Naive B cell (primary cell): ENCODE data around the gene NFAT5. TPM values are rescaled to one million over a fixed set of nuclear protein-coding genes. Genes with fewer than 3 reads are reported as not detected.
"Not testable (repeated sequence)": the region's sequence is repeated elsewhere in the genome, so short reads cannot be mapped to it uniquely, and the experiment has no call there.

Source experiments
- ATAC-seq, 2 donors: fragments of 150-1000 bp; cut with Tn5 transposase; 2 replicates each; pipeline ENCODE4 v1.10.0; 2021; ENCODE audit warnings: low read depth in 2 of 2, mild to moderate bottlenecking in 2 of 2, moderate library complexity in 2 of 2
- DNase-seq: peaks from one replicate; pipeline ENCODE4 v3.0.0; 2022
- H3K27ac Mint-ChIP-seq, 6 donors: one replicate each; pipeline ENCODE4 v1.8.0; 2020 to 2022; ENCODE audit warnings: mild to moderate bottlenecking in 6 of 6, mixed read lengths in 6 of 6, moderate library complexity in 5 of 6, inconsistent platforms in 2 of 6
- H3K27me3 Mint-ChIP-seq, 3 donors: one replicate each; pipeline ENCODE4 v1.8.0; 2021 to 2022; ENCODE audit warnings: mixed read lengths in 3 of 3, mild to moderate bottlenecking in 1 of 3
- H3K36me3 Mint-ChIP-seq, 2 donors: one replicate each; pipeline ENCODE4 v1.8.0; 2020 to 2022; ENCODE audit warnings: mixed read lengths in 2 of 2, inconsistent platforms in 1 of 2, mild to moderate bottlenecking in 1 of 2
- H3K4me1 Mint-ChIP-seq, 3 donors: one replicate each; pipeline ENCODE4 v1.8.0; 2020 to 2022; ENCODE audit warnings: mixed read lengths in 3 of 3, inconsistent platforms in 1 of 3, mild to moderate bottlenecking in 1 of 3, moderate library complexity in 1 of 3
- H3K4me3 Mint-ChIP-seq, 8 donors: one replicate each; pipeline ENCODE4 v1.8.0; 2020 to 2022; ENCODE audit warnings: mild to moderate bottlenecking in 8 of 8, mixed read lengths in 8 of 8, moderate library complexity in 8 of 8, inconsistent platforms in 2 of 8
- H3K9me3 Mint-ChIP-seq, 7 donors: one replicate each; pipeline ENCODE4 v1.8.0; 2020 to 2022; ENCODE audit warnings: mixed read lengths in 7 of 7, mild to moderate bottlenecking in 5 of 7, inconsistent platforms in 2 of 7, moderate library complexity in 1 of 7
- polyA plus RNA-seq, 6 donors: library from polyadenylated mRNA; unstranded; fragments of 300-500 nt; fragmentation: Illumina TruSeq; gene quantifications; one replicate each; pipeline ENCODE4 v1.2.3, GENCODE V29; 2021; ENCODE audit warnings: low read depth in 6 of 6

The NFAT5 gene
- polyA plus RNA-seq, 6 donors from 2014 or later = 0.54 to 12.4 (median 9.0) TPM

GRCh38 chr16:69718111-69718764 is 152.5 kb downstream of the NFAT5 start:
- no peaks in the 10 kb centered on the region for H3K27me3 Mint-ChIP-seq
- no peak overlapping the region for H3K4me3 Mint-ChIP-seq
- peaks cover 0 to 2% (median 0%) of the 10 kb centered on the region in 7 donors for H3K9me3 Mint-ChIP-seq
- no peaks in the 10 kb centered on the region for H3K36me3 Mint-ChIP-seq
- H3K27ac Mint-ChIP-seq = peak overlapping the region in 2 of 6 donors; percentile 56 to 63
- DNase-seq (no peak), ATAC-seq (no peak)
- H3K4me1 Mint-ChIP-seq = peaks cover 0 to 2% (median 0%) of the 10 kb centered on the region in 3 donors

GRCh38 chr16:69720822-69721430 is 155.2 kb downstream of the NFAT5 start:
- no peak for ATAC-seq
- H3K27ac Mint-ChIP-seq = peak overlapping the region in 1 of 6 donors; percentile 20
- no peak for DNase-seq
- peaks cover 0 to 2% (median 0%) of the 10 kb centered on the region in 7 donors for H3K9me3 Mint-ChIP-seq
- peaks cover 0 to 6% (median 2%) of the 10 kb centered on the region in 3 donors for H3K4me1 Mint-ChIP-seq
- peak overlapping the region in 1 of 8 donors; percentile 35 for H3K4me3 Mint-ChIP-seq
- no peaks in the 10 kb centered on the region for H3K36me3 Mint-ChIP-seq
- no peaks in the 10 kb centered on the region for H3K27me3 Mint-ChIP-seq

- no peaks in the 10 kb centered on the region for H3K36me3 Mint-ChIP-seq
- no peaks in the 10 kb centered on the region for H3K27me3 Mint-ChIP-seq
- no peak for ATAC-seq
- peaks cover 0 to 2% (median 0%) of the 10 kb centered on the region in 7 donors for H3K9me3 Mint-ChIP-seq
- no peak overlapping the region for H3K4me3 Mint-ChIP-seq
- H3K4me1 Mint-ChIP-seq = peaks cover 4 to 12% (median 8%) of the 10 kb centered on the region in 3 donors
- H3K27ac Mint-ChIP-seq = peak overlapping the region in 1 of 6 donors; percentile 59
- no peak for DNase-seq
Observed at GRCh38 chr16:69721441-69721957, 155.7 kb downstream of the NFAT5 start.

- DNase-seq = no peak
- peaks cover 0 to 2% (median 0%) of the 10 kb centered on the region in 7 donors for H3K9me3 Mint-ChIP-seq
- H3K36me3 Mint-ChIP-seq = no peaks in the 10 kb centered on the region
- H3K27me3 Mint-ChIP-seq = no peaks in the 10 kb centered on the region
- peak overlapping the region in 4 of 8 donors; percentile 12 to 60 (median 40) for H3K4me3 Mint-ChIP-seq
- H3K27ac Mint-ChIP-seq = peak overlapping the region in 1 of 6 donors; percentile 67
- ATAC-seq = no peak
- H3K4me1 Mint-ChIP-seq = peaks cover 12 to 21% (median 15%) of the 10 kb centered on the region in 3 donors
Observed at GRCh38 chr16:69724414-69724873, 158.7 kb downstream of the NFAT5 start.

- peak overlapping the region in 7 of 8 donors; percentile 6 to 99 (median 51) for H3K4me3 Mint-ChIP-seq
Observed at GRCh38 chr16:69724981-69725479, 159.3 kb downstream of the NFAT5 start.

GRCh38 chr16:69725480-69726312 is 159.9 kb downstream of the NFAT5 start:
- DNase-seq = no peak
- Mint-ChIP-seq H3K4me1 (peaks cover 12 to 21% (median 15%) of the 10 kb centered on the region in 3 donors), H3K36me3 (no peaks in the 10 kb centered on the region), H3K4me3 (peak overlapping the region; percentile 84 to 99 (median 96)), H3K27me3 (no peaks in the 10 kb centered on the region), H3K27ac (peak overlapping the region; percentile 65 to 90 (median 84)), H3K9me3 (no peaks in the 10 kb centered on the region)
- ATAC-seq = no peak

More at GRCh38 chr16:69724981-69725479, 159.3 kb downstream of the NFAT5 start:
- no peaks in the 10 kb centered on the region for H3K27me3 Mint-ChIP-seq
- ATAC-seq = no peak
- no peak for DNase-seq
- no peaks in the 10 kb centered on the region for H3K36me3 Mint-ChIP-seq
- peaks cover 12 to 21% (median 15%) of the 10 kb centered on the region in 3 donors for H3K4me1 Mint-ChIP-seq
- H3K9me3 Mint-ChIP-seq = no peaks in the 10 kb centered on the region
- H3K27ac Mint-ChIP-seq = peak overlapping the region in 4 of 6 donors; percentile 21 to 67 (median 56)

GRCh38 chr16:69726313-69727060 is 160.7 kb downstream of the NFAT5 start, which contains the start of gene NQO1:
Gene NQO1 (minus strand): TSS chr16:69726560. CDS start chr16:69726439, 121 bp downstream.
- Mint-ChIP-seq H3K27ac (peak within 1 kb of the TSS; percentile 65 to 93 (median 88)), H3K9me3 (no peaks in the 10 kb centered on the region), H3K27me3 (no peaks in the 10 kb centered on the region), H3K4me3 (peak within 1 kb of the TSS; percentile 84 to 99 (median 96)), H3K36me3 (no peaks in the 10 kb centered on the region), H3K4me1 (peaks cover 12 to 21% (median 15%) of the 10 kb centered on the region in 3 donors)
- ATAC-seq (peak; percentile 100), DNase-seq (peak; percentile 87)

- DNase-seq (no peak), ATAC-seq (no peak)
- H3K36me3 Mint-ChIP-seq = no peaks in the 10 kb centered on the region
- H3K4me3 Mint-ChIP-seq = peak overlapping the region in 1 of 8 donors; percentile 21
- H3K9me3 Mint-ChIP-seq = no peaks in the 10 kb centered on the region
- H3K27me3 Mint-ChIP-seq = no peaks in the 10 kb centered on the region
- H3K4me1 Mint-ChIP-seq = peaks cover 12 to 19% (median 15%) of the 10 kb centered on the region in 3 donors
- no peak overlapping the region for H3K27ac Mint-ChIP-seq
Observed at GRCh38 chr16:69727916-69728270, 162.1 kb downstream of the NFAT5 start.

- peaks cover 12 to 19% (median 15%) of the 10 kb centered on the region in 3 donors for H3K4me1 Mint-ChIP-seq
- not testable (repeated sequence) for H3K4me3 Mint-ChIP-seq, H3K27ac Mint-ChIP-seq, DNase-seq, ATAC-seq, H3K9me3 Mint-ChIP-seq, H3K36me3 Mint-ChIP-seq, H3K27me3 Mint-ChIP-seq
Observed at GRCh38 chr16:69729030-69729429, 163.3 kb downstream of the NFAT5 start.

GRCh38 chr16:69731280-69731679 is 165.5 kb downstream of the NFAT5 start:
- not testable (repeated sequence) for DNase-seq, ATAC-seq

GRCh38 chr16:69732101-69732500 is 166.3 kb downstream of the NFAT5 start:
- no peak overlapping the region for H3K27ac Mint-ChIP-seq

More at GRCh38 chr16:69731280-69731679, 165.5 kb downstream of the NFAT5 start:
- not testable (repeated sequence) for H3K36me3 Mint-ChIP-seq, H3K27me3 Mint-ChIP-seq, H3K4me3 Mint-ChIP-seq, H3K27ac Mint-ChIP-seq, H3K9me3 Mint-ChIP-seq
- H3K4me1 Mint-ChIP-seq = peaks cover 10 to 11% (median 10%) of the 10 kb centered on the region in 3 donors

GRCh38 chr16:69741519-69741918 is 175.8 kb downstream of the NFAT5 start:
- Mint-ChIP-seq H3K27me3 (no peaks in the 10 kb centered on the region), H3K36me3 (peaks cover 9 to 10% of the 10 kb centered on the region in 2 donors), H3K27ac (peak overlapping the region in 1 of 6 donors; percentile 30), H3K4me1 (peaks cover 0 to 5% (median 0%) of the 10 kb centered on the region in 3 donors), H3K4me3 (no peak overlapping the region), H3K9me3 (no peaks in the 10 kb centered on the region)
- no peak for DNase-seq
- no peak for ATAC-seq

More at GRCh38 chr16:69732101-69732500, 166.3 kb downstream of the NFAT5 start:
- ATAC-seq = no peak
- no peaks in the 10 kb centered on the region for H3K9me3 Mint-ChIP-seq
- no peaks in the 10 kb centered on the region for H3K27me3 Mint-ChIP-seq
- no peaks in the 10 kb centered on the region for H3K36me3 Mint-ChIP-seq
- no peak for DNase-seq
- H3K4me3 Mint-ChIP-seq = no peak overlapping the region
- peaks cover 2 to 3% (median 2%) of the 10 kb centered on the region in 3 donors for H3K4me1 Mint-ChIP-seq
